A673 (cell line): ENCODE results near the gene ENTPD5. TPM values are rescaled to one million over a fixed set of nuclear protein-coding genes. Genes with fewer than 3 reads are reported as not detected.
A peak's percentile ranks its signal among the peaks of the same experiment; 100 is the strongest.

Source experiments
- BruUV-seq: library from RNA; stranded (reverse); fragments of 400-500 nt; replicated peaks from 2 replicates; lab custom pipeline; 2021; lab: Mats Ljungman, UMichigan
- CTCF ChIA-PET: fragments of 300-600 bp; sonication (Branson Sonifier 250); formaldehyde crosslinking; loops from one replicate; lab custom pipeline; 2022; ENCODE audit warnings: antibody characterized with exemption; lab: Charles Lee
- POLR2A ChIA-PET: fragments of 300-600 bp; sonication (Branson Sonifier 250); formaldehyde crosslinking; loops from one replicate; lab custom pipeline; 2022; ENCODE audit warnings: antibody characterized with exemption; ENCODE audit not compliant: low non-redundant PET; lab: Charles Lee
- DNase-seq: peaks from one replicate; pipeline ENCODE4 v3.0.0-alpha.2; 2015; ENCODE audit warnings: low spot score
- H3K27ac ChIP-seq: fragments of 200-600 bp; sonication (generic); 2 replicates; pipeline ENCODE4 v1.5.1; 2016; ENCODE audit warnings: mixed run types, low read depth, mild to moderate bottlenecking, mixed read lengths, antibody characterized with exemption, low read length; ENCODE audit not compliant: poor library complexity, severe bottlenecking
- H3K27me3 ChIP-seq: fragments of 200-600 bp; sonication (generic); replicated peaks from 2 replicates; pipeline ENCODE4 v1.6.1; 2017; ENCODE audit warnings: mixed run types, low read depth, mild to moderate bottlenecking, mixed read lengths, antibody characterized with exemption, low read length; ENCODE audit not compliant: insufficient read depth, poor library complexity
- H3K36me3 ChIP-seq: fragments of 200-600 bp; sonication (generic); 2 replicates; pipeline ENCODE4 v1.6.1; 2016; ENCODE audit warnings: mixed run types, mild to moderate bottlenecking, mixed read lengths, antibody characterized with exemption, low read length; ENCODE audit not compliant: insufficient read depth, poor library complexity, severe bottlenecking
- H3K4me1 ChIP-seq: fragments of 200-600 bp; sonication (generic); 2 replicates; pipeline ENCODE4 v1.6.1; 2017; ENCODE audit warnings: mixed run types, mild to moderate bottlenecking, mixed read lengths, antibody characterized with exemption, low read length; ENCODE audit not compliant: insufficient read depth, poor library complexity, severe bottlenecking
- H3K4me3 ChIP-seq: fragments of 200-600 bp; sonication (generic); 2 replicates; pipeline ENCODE4 v1.5.1; 2016; ENCODE audit warnings: low read depth, mixed run types, mild to moderate bottlenecking, mixed read lengths, low read length; ENCODE audit not compliant: poor library complexity, severe bottlenecking
- H3K9me3 ChIP-seq: fragments of 200-600 bp; sonication (generic); 2 replicates; pipeline ENCODE4 v1.6.1; 2016; ENCODE audit warnings: mixed run types, low read depth, mild to moderate bottlenecking, mixed read lengths, antibody characterized with exemption, low read length; ENCODE audit not compliant: poor library complexity, severe bottlenecking
- CTCF ChIP-seq: fragments of 300-800, 200-600 bp; sonication (generic); conservative IDR thresholded peaks from 2 replicates; pipeline ENCODE4 v1.5.1; 2017; ENCODE audit warnings: low read depth, mild to moderate bottlenecking, antibody characterized with exemption, low read length, moderate library complexity, mixed read lengths
- EZH2 ChIP-seq: fragments of 200-600 bp; sonication (generic); IDR thresholded peaks from 2 replicates; pipeline ENCODE4 v1.6.1; 2017; ENCODE audit warnings: borderline replicate concordance, low read depth, mild to moderate bottlenecking, mixed read lengths, antibody characterized with exemption, low read length; ENCODE audit not compliant: poor library complexity, severe bottlenecking
- intact Hi-C: fragments of 100-400 bp; cut with micrococcal nuclease; formaldehyde crosslinking; loops from one replicate; pipeline ENCODE4 v1.10.0; 2022; ENCODE audit not compliant: unreplicated experiment
- total RNA-seq: library from RNA; stranded (reverse); gene quantifications from 2 replicates; pipeline ENCODE4 v1.2.3, GENCODE V29; 2021

Gene ENTPD5
- total RNA-seq, 1 experiment from 2014 or later: 14.6 TPM

- DNase-seq: no peak
- TF ChIP-seq CTCF (no peak), EZH2 (no peak)
- intact Hi-C loops: no loop called here
- Histone ChIP-seq H3K27me3 (no peaks in the 10 kb centered on the region), H3K4me1 (no peaks in the 10 kb centered on the region), H3K27ac (no peak overlapping the region), H3K36me3 (peaks cover 21% of the 10 kb centered on the region), H3K9me3 (no peaks in the 10 kb centered on the region), H3K4me3 (no peak overlapping the region)
- BruUV-seq: no TSS peak
- ChIA-PET POLR2A (no interaction called here), CTCF (no interaction called here)
These were observed 65.4 kb downstream of the ENTPD5 start for GRCh38 chr14:73953731-73954130.

- CTCF ChIA-PET: no interaction called here
- H3K27ac ChIP-seq: peak within 1 kb of the TSS; percentile 70
These were observed 69.0 kb downstream of the ENTPD5 start, which contains the start of the genes COQ6 and FAM161B for GRCh38 chr14:73949752-73950734. Gene COQ6, plus strand, starts transcription at chr14:73950302. Its CDS starts 31 bp downstream, at chr14:73950333. Gene FAM161B, minus strand, starts transcription at chr14:73950094. Its CDS starts 68 bp downstream, at chr14:73950026.

More at GRCh38 chr14:73949752-73950734, 69.0 kb downstream of the ENTPD5 start, which contains the start of the genes COQ6 and FAM161B:
- Histone ChIP-seq H3K4me1 (no peaks in the 10 kb centered on the region), H3K9me3 (no peaks in the 10 kb centered on the region), H3K4me3 (peak within 1 kb of the TSS; percentile 62), H3K36me3 (peaks cover 6% of the 10 kb centered on the region), H3K27me3 (no peaks in the 10 kb centered on the region)
- intact Hi-C loops: no loop called here
- TF ChIP-seq EZH2: no peak
- TF ChIP-seq CTCF: peak; percentile 40; the same call in 1 of the 2 replicates
- peak; percentile 99 for DNase-seq
- POLR2A ChIA-PET: no interaction called here
- no TSS peak for BruUV-seq
